Superior temporal gyrus (tissue), 1 donor: ENCODE data around the gene SLFN5.
"Not testable (repeated sequence)": the region's sequence is repeated elsewhere in the genome, so short reads cannot be mapped to it uniquely, and the experiment has no call there.

Source experiments
- DNase-seq: peaks from one replicate; pipeline ENCODE4 v3.0.0-alpha.2; 2016; ENCODE audit errors: extremely low spot score

SLFN5 gene

DNA sequence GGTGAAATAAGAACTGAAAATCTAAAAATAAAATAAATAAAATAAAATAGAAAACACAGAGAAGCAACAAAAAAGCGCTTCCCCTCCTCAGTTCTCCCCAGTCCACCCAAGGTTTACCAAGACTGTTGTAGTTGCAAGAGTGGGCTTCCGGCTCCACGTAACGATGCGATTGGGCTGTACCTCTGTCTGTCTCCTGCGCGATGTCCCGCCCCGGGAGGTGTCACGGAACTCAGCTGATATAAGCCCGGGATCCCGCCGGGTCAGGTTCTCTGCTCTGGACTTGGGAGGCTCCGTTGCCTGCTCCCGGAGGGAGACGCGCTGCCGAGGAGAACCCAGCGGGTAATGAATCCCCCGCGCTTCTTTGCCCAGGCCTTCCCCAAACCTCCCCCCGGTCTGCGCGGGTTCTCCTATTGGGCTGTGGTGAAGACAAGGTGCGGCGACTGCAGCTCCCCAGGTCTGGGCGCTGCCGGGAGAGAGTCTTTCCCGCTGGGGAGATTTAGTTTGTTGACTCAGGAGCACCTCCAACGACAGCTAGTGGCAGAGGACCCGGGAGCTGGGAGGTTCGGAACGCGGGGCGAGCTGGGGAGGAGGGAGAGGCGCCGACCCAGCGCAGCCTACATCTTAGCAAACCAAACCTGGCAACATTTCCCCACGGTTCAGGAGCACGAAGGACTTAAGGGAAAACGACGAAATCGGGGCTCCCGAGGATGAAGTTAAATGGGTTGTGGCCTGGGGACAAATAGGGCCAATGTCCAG is at the start of gene SLFN5:
TSS of gene SLFN5 (plus strand) at position 268 of the 756 bp plus-strand sequence. CDS start 15,619 bp downstream, outside the sequence.
- peak; percentile 88 for DNase-seq

DNA sequence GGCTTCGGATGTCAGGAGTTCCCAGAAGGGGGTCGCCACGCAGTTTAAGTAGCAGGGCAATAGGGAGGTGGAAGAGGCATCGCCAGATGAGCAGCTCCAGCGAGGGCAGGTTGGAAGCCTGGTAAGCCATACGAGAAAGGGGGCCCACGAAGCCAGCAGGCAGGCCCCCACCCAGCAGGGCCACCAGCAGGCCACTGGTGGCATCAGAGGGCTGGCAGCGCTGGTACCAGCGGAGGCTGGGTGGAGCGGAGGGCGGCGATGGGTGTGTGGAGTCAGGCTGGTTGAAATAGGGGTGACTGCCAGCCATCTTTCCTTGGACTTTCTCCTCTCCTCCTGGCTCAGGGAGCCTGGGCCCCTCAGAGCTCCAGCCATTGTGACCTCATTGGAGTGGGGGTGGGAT is 48.9 kb upstream of the SLFN5 start, which contains the start of gene SLC35G3:
TSS of gene SLC35G3 (minus strand) at position 393 of the 400 bp plus-strand sequence. CDS start at position 307, 86 bp downstream.
- not testable (repeated sequence) for DNase-seq

DNA sequence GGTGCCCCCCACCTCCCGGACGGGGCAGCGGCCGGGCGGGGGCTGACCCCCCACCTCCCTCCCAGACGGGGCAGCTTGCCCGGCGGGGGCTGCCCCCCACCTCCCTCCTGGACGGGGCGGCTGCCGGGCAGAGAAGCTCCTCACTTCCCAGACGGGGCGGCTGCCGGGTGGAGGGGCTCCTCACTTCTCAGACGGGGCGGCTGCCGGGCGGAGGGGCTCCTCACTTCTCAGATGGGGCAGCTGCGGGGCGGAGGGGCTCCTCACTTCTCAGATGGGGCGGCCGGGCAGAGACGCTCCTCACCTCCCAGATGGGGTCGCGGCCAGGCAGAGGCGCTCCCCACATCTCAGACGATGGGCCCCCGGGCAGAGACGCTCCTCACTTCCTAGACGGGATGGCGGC is 47.8 kb upstream of the SLFN5 start:
- not testable (repeated sequence) for DNase-seq

DNA sequence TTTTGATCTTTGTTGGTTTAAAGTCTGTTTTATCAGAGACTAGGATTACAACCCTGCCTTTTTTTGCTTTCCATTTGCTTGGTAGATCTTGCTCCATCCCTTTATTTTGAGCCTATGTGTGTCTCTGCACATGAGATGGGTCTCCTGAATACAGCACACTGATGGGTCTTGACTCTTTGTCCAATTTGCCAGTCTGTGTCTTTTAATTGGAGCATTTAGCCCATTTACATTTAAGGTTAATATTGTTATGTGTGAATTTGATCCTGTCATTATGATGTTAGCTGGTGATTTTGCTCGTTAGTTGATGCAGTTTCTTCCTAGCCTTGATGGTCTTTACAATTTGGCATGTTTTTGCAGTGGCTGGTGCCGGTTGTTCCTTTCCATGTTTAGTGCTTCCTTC is 40.3 kb upstream of the SLFN5 start:
- DNase-seq, result not testable (repeated sequence)

DNA sequence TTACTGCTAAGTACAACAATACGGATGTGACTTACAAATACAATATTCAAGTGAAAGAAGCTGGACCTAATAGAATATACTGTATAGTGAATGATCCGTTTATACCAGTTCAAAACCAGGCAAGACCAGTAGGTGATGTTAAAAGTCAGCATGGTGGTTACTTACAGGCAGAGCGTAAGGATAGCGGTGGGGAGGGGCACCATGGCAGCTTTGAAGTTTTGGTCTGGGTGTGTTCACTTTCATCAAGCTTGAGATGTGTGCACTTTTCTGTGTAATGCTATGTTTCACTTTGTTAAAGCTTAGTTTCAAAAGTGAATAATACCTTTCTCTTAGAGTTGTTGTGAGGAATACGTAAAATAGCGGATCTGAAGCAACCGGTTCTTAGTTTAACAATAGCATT is 32.1 kb upstream of the SLFN5 start:
- no peak for DNase-seq

DNA sequence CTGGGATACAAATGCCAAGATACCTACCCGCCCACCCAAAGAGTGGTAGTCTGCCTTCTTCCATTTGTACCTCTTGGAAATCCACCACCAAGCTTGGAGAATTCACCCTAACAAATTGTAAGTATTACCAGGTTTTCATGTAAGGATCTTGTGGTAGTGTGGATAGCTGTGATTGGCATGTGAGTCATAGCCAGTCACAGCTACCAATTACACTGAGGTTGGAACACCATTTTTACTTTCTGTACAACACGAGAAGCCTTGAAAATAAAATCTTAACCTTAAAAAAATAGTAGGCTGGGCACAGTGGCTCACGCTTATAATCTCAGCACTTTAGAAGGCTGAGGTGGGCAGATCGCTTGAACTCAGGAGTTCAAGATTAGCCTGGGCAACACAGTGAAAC is 30.2 kb upstream of the SLFN5 start:
- no peak for DNase-seq

DNA sequence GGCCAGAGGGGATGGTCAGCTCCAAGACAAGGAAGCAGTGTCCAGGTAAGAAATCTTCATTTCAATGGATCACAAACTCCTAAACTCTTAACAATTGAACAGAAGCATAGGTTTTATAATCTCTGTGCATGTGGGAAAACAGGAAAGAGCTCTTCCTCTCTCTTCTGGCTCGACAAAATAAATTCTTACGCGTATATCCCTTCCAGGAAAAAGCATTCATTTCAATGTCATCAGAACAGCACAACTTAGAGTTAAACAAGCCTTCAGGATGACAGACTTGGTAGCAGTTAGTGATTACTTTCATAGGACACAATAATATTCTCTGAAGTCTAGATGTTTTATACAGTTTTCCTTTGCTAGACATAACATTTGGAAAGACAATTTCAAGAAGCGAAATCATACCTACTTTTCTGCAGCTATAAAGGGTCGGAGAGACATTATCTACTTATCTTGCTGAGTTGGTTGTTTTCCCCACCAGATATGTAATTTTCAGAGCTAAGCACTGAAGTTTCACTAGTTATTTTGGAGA is 29.4 kb upstream of the SLFN5 start:
- DNase-seq, result no peak

DNA sequence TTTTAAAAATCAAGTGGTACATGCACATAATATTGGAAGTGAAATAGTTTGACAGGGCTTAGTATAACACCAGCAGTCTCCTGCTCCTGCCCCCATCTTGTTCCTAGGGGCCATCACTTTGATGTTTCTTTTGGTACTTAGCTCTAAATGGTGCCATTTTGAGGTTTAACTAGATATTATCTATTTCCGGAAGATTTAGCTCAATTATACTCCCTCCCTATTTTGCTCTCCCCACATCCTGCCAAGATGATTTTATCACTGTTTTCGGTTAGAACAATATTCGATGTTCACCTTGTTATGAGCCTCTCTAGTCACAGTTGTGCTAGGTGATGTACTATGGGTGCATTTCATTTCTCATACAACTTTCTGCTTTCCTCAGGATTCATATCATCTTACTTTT is 28.7 kb upstream of the SLFN5 start:
- no peak for DNase-seq

DNA sequence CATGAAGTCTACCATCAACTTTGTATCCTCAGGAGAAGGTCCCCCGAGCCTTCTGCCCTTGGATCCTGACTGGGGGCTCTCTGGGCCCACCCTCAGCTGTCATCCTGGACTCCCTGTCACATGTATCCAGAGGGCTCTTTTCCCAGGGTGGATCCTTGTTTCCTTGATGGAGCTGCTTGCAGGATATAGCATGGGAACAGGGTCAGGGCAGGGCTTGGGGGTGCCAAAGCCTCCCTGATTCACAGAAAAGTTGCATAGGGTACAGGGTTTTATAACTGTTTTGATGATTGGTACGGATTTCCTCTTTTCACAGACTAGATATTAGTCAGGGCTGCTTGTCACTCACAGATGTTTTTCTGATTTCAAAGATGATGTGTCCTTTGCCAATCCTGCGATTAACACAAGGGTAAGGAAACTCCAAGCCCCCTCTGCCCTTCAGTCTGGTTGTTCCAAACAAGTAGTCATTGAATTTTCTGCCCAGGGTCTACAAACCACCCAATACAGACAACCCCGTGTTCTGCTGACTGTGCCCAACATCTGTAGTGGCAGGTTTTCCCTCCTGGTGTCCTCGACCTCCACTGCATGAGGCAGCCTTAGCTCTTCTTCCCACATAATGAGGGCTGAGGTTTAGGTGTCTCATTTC is 28.1 kb upstream of the SLFN5 start:
- DNase-seq, result no peak

DNA sequence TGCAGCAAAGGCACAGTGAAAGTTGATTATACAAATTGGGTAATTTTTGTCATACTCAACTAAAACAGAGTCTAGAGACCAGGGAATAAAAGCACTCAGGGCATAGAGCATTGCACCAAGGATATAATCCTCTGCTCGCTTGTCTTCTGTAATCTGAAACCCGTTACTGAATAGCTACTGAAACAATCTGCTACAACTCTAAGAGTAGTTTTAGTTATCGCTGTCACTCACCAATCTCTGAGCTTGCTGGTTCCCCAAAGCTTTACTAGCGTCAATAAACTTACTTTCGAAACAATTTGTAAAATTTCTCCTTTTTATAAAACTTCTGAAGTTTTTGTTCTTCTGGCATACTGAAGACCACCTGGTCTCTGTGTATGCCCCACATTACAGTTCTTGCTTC is 25.8 kb upstream of the SLFN5 start:
- no peak for DNase-seq

DNA sequence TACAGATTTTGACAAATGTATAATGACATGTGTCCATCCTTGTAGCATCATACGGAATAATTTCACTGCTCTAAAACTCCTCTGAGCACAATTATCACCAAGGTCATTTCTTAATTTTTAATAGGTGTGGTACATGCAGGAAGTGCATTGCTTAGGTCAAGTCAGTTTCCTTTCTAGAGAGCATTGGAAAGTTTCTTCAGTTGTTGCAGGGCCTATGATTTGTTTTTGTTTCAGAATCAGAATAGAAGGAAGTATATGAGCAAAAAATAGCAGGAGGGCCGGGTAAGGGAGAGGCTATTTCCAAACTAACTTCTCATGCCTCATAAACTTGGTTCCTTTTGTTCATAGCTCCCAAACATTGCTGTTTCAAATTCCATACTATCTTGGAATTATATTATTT is 24.0 kb upstream of the SLFN5 start:
- no peak for DNase-seq

DNA sequence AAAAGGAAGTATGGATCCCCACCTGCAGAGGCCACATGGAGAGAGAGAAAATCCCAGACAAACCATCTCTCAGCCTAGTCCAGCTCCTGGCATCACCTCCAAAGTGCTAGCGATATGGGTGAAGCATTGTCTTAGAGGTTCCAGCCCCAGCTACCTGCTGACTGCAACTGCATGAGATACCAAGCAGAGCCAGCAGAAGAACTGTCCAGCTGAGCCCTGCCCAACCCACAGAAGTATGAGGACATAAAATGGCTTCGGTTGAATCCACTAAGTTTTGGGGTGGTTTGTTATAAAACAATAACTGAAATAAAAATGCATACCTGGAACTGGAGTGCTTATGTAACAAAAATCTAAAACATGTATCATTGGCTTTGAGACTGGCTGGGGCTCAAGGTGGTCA is 20.4 kb upstream of the SLFN5 start:
- DNase-seq, result no peak

DNA sequence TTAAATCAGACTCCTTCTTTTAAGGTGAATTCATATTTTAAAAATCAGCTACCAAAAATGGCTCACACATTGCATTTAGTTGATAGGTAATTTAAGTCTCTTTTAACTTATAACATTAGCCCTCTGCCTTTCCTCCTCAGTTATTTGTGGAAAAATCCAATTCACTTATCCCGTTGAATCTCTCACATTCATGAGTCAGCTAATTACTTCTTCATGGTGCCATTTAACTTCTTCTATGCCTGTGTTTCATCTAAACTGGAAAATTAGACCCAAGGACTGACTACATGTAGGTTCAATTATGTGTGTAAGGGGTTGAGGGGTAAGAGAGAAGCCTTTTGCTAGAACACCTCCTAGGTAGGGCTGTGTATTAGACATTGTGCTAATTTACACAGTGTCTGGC is 18.4 kb upstream of the SLFN5 start:
- DNase-seq, result no peak

DNA sequence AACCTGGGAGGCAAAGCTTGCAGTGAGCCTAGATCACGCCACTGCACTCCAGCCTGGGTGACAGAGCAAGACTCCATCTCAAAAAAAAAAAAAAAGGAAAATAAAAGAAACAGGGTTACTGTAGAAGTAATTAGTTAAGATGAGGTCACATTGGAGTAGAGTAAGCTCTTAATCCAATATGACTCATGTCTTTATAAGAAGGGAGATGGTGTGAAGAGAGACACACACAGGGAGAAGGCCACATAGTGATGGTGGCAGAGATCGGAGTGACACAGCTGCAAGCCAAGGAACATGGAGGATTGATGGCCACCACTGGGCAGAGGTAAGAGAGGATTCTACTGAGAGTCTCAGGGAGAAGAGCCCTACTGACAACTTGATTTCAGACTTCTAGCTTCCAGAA is 15.3 kb upstream of the SLFN5 start:
- no peak for DNase-seq

DNA sequence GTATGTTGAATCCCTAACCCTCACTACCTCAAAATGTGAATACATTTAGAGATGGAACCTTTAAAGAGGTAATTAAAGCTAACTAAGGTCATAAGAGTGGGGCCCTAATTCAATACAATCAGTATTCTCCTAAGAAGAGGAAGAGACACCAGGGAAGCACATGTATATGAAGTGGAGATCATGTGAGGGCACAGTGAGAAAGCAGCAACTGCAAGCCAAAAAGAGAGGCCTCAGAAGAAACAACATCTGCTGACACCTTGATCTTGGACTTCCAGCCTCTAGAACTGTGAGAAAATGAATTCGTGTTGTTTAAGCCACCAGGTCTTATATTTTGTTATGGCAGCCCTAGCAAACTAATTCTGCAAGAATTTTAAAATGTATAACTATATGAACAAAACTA is 13.2 kb upstream of the SLFN5 start:
- DNase-seq, result no peak

DNA sequence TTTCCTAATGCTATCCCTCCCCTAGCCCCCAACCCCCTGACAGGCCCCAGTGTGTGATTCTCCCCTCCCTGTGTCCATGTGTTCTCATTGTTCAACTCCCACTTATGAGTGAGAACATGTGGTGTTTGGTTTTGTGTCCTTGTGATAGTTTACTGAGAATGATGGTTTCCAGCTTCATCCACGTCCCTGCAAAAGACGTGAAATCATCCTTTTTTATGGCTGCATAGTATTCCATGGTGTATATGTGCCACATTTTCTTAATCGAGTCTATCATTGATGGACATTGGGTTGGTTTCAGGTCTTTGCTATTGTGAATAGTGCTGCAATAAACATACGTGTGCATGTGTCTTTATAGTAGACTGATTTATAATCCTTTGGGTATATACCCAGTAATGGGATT is 8.6 kb upstream of the SLFN5 start:
- DNase-seq, result not testable (repeated sequence)

DNA sequence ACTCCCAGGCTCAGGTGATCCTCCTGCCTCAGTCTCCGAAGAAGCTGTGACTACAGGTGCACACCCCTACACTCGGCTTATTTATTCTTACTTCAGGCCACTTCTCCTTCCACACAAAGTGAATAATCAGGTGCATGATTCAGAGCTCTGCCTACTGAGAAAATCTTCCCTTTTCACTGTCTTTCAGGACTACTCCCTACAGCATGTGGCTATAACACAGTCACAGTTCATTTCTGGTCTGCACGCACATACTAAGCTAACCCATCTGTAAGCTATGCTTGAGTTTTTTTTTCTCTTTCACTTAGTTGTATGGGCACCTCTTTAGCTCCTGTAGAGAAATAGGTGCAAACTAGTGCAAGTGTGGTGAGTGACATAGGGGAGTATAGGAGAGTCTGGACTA is 7.6 kb upstream of the SLFN5 start:
- no peak for DNase-seq

DNA sequence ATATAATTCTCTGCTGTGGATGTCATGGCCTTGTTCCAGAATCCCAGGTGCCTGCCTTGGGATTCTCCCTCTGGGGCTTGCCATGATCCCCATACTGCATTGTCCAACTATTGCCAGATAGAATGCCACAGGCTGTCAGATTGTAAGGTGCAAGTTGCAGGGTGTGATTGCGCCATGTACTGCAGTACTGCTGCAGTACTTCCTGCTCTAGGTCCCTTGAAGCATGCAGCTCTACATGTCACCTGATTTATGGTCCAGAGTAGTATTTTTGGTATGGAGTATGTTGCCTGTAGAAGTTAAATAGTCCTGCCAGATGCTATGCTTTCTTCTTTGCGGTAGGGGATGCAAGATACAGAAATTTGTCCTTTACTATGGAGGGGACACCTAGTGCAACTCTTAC is 7.0 kb upstream of the SLFN5 start:
- no peak for DNase-seq

DNA sequence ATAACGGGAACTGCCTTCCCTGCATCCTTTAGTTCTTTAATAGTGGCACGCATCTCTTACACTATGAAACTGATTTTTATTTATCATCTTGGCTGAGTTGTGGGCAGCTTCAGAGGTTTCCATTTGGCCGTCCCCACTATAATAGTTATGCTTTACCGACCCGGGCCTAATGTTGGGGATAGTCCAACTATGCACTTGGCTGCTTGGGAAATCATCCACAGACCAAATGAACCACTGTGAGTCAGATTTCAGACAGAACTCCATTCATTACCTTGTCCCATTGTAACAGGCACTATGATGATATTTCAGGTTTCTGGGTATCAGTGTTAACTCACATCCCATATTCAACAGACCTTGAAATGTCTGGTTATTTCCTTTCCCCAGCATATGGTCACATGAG is 6.1 kb upstream of the SLFN5 start:
- DNase-seq, result no peak

DNA sequence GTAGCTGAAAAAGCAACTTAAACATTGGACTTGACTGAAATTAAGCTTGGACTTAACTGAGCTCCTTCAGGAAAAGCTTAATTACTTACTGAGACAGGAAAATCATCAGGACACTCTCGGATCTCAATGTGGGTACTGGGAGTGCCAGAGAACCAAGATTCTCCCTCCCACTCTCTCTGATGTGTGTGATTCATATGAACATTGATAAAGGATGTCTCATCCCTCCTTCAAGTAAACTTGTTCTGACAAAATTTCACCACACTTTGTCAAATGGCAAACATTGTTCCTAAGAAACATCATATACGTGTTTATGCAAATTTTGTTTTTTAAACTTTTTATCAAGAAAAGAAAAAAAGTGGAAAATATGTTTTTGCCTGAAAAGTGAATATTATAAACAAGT is 4.1 kb upstream of the SLFN5 start:
- peak; percentile 25 for DNase-seq

DNA sequence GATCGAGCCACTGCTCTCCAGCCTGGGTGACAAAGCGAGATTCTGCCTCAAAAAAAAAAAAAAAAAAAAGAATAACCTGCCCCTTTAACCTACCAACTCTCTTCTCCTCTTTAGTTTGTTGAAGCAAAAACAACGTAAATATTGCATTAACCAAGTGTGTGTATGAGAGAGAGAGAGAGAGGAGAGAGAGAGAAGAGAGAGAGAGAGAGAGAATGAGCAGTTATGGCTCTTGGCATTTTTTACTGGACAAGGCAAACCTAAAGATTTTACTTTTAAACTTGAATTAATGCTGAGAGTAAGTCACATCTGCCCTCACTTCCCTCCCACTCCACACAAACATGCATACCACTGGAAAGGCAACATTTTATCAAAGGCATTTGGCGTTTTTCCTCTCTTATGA is 3.0 kb upstream of the SLFN5 start:
- DNase-seq, result no peak

DNA sequence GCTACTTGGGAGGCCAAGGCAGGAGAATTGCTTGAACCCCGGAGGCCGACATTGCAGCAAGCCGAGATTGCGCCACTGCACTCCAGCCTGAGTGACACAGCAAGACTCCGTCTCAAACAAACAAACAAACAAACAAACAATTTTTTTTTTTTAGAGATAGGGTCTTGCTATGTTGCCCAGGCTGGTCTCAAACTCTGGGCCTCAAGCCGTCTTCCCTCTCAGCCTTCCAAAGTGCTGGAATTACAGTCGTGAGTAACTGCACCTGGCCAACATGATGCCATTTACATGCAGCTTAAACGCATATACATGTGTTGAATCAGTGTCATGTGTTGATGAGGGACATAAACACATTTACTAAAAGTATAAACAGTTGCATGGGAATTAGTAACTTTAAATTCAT is 2.0 kb upstream of the SLFN5 start:
- no peak for DNase-seq

DNA sequence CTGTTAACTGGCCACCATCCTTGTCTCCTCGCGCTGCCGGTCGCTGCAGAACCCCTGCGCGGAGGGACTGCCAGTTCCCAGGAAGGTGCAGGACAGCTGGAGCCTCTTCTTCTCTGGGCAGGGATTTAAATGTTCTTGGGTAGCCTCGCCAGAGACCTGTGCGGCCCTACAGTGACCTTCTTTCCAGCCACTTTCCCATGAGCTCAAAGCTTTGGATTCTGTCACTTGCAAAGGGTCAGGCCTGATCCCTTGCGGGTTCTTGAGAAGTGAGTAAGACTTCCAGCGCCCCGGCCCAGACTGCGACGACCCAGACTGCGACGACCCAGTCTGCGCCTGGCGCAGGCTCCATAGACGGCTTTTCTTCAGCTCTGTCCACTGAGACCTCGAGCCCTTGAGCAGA is 1.4 kb upstream of the SLFN5 start:
- no peak for DNase-seq
